ENCODE results near the gene ZNF514. TPM values are rescaled to one million over a fixed set of nuclear protein-coding genes. Genes with fewer than 3 reads are reported as not detected.
"Not testable (repeated sequence)": the region's sequence is repeated elsewhere in the genome, so short reads cannot be mapped to it uniquely, and the experiment has no call there.

The ZNF514 gene
- total RNA-seq, 4 donors from 2014 or later, result 16.1 to 24.6 (median 17.3) TPM

DNA sequence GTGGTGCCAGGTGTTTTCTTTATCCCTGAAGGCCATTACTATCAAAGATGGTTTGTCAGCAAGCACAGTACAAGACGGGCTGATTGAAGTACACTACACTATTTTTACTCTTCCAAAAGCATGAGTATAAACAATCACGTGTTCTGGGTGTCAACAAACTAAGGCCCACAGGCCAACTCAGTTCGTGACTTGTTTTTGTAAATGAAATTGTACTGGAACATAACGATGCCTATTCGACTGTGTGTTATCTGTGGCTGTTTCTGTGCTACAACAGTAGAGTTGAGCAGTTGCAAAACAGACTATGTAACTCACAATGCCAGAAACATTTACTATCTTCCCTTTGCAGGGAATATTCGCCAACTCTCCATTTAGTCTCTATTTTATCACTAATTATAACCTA, 50.4 kb downstream of the ZNF514 start:
- TF ChIP-seq POLR2AphosphoS5 (IDR thresholded peaks at IDR 0.05), result no peak
- TF ChIP-seq EP300 (IDR thresholded peaks at IDR 0.05), result no peak
- TF ChIP-seq, protein P1, sequence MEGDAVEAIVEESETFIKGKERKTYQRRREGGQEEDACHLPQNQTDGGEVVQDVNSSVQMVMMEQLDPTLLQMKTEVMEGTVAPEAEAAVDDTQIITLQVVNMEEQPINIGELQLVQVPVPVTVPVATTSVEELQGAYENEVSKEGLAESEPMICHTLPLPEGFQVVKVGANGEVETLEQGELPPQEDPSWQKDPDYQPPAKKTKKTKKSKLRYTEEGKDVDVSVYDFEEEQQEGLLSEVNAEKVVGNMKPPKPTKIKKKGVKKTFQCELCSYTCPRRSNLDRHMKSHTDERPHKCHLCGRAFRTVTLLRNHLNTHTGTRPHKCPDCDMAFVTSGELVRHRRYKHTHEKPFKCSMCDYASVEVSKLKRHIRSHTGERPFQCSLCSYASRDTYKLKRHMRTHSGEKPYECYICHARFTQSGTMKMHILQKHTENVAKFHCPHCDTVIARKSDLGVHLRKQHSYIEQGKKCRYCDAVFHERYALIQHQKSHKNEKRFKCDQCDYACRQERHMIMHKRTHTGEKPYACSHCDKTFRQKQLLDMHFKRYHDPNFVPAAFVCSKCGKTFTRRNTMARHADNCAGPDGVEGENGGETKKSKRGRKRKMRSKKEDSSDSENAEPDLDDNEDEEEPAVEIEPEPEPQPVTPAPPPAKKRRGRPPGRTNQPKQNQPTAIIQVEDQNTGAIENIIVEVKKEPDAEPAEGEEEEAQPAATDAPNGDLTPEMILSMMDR (IDR thresholded peaks at IDR 0.05), result no peak
- no peak for TF ChIP-seq POLR2A (IDR thresholded peaks at IDR 0.05)
- no peak overlapping the region for H3K27ac ChIP-seq
- H3K4me1 ChIP-seq, result no peaks in the 10 kb centered on the region
- no peaks in the 10 kb centered on the region for H3K27me3 ChIP-seq
- ATAC-seq, result no peak
- peaks cover 30 to 100% of the 10 kb centered on the region in 2 donors for H3K36me3 ChIP-seq
- no peaks in the 10 kb centered on the region for H3K9me3 ChIP-seq
- no peak overlapping the region for H3K4me3 ChIP-seq
- 62 to 65% methylated on average over 6 of the region's 6 CpGs for WGBS, 2 donors (ENCODE audit: low coverage in 1 of 2)

DNA sequence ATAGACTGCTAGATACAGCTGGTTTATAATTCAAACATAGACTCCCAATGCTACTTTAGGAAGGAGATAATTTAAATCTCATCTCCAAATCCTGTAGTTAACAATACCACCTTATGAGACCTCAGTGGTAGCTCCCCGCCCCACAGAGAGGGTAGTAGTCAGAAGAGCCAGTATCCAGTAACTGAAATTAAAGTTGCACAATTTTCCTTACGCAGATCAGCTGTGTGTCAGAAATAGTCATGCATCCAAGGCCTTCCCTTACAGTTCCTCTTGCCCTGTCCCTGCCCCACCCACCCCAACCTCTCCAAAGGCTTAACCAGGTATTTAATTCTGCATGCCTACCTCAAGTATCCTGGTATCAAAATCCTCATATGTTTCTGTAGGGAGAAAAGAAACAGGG, 53.6 kb downstream of the ZNF514 start:
- Histone ChIP-seq H3K4me1 (no peaks in the 10 kb centered on the region), H3K4me3 (no peak overlapping the region), H3K36me3 (peaks cover 30 to 100% of the 10 kb centered on the region in 2 donors), H3K27me3 (no peaks in the 10 kb centered on the region), H3K27ac (no peak overlapping the region), H3K9me3 (no peaks in the 10 kb centered on the region)
- ATAC-seq, result no peak
- WGBS, 2 donors (ENCODE audit: low coverage in 1 of 2), result 90 to 100% methylated on average over 1 to 2 of the region's 2 CpGs
- TF ChIP-seq POLR2AphosphoS5 (IDR thresholded peaks at IDR 0.05) (no peak), POLR2A (IDR thresholded peaks at IDR 0.05) (no peak), EP300 (IDR thresholded peaks at IDR 0.05) (no peak)
- TF ChIP-seq, protein P1 (IDR thresholded peaks at IDR 0.05), result no peak

DNA sequence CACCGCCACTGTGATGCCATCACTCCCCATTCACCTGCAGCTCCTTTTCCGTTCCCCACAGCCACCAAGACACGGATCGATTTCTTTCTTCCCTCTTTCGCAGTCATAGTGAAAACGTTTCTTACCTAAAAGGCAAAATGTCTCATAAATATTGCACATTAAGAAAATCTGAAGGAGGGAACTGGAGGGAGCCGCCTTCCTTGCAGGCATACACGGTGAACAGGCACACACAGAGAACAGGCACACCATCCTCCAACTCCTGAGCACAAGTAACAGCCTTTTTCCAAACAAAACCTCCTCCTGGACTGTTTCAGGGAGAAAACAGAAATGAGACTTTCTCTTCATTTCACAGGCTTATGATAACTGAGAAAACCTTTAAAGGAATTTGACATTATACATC, 55.0 kb downstream of the ZNF514 start:
- no peak overlapping the region for H3K4me3 ChIP-seq
- no peak for ATAC-seq
- TF ChIP-seq POLR2AphosphoS5 (IDR thresholded peaks at IDR 0.05), result no peak
- no peak for TF ChIP-seq EP300 (IDR thresholded peaks at IDR 0.05)
- TF ChIP-seq, protein P1 (IDR thresholded peaks at IDR 0.05), result no peak
- no peak for TF ChIP-seq POLR2A (IDR thresholded peaks at IDR 0.05)
- H3K36me3 ChIP-seq, result peaks cover 34 to 100% of the 10 kb centered on the region in 2 donors
- 85 to 89% methylated on average over 6 to 8 of the region's 8 CpGs for WGBS, 2 donors (ENCODE audit: low coverage in 1 of 2)
- no peaks in the 10 kb centered on the region for H3K4me1 ChIP-seq
- H3K27me3 ChIP-seq, result no peaks in the 10 kb centered on the region
- no peak overlapping the region for H3K27ac ChIP-seq
- no peaks in the 10 kb centered on the region for H3K9me3 ChIP-seq

DNA sequence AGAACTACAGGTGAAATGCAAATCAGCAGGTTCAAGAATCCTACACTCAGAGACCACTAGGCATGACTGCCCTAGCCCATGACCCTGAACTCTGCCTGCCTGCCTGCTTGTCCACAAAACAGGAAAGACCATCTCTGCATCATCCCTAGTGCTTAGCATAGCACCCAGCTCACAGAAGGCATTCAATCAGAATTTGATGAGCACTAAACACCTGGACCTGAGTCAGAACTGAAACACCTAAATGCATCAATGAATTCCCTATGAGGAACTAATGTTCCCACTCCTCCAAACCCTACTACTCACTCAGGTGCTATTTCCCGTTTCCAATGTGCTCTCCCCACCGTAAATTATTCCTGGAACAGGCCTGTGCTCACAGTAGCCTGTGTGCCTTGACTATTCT, 59.7 kb downstream of the ZNF514 start:
- no peak overlapping the region for H3K4me3 ChIP-seq
- H3K27ac ChIP-seq, result no peak overlapping the region
- no peaks in the 10 kb centered on the region for H3K9me3 ChIP-seq
- TF ChIP-seq, protein P1 (IDR thresholded peaks at IDR 0.05), result no peak
- TF ChIP-seq POLR2A (IDR thresholded peaks at IDR 0.05) (no peak), POLR2AphosphoS5 (IDR thresholded peaks at IDR 0.05) (no peak), EP300 (IDR thresholded peaks at IDR 0.05) (no peak)
- peaks cover 8 to 89% of the 10 kb centered on the region in 2 donors for H3K36me3 ChIP-seq
- no peaks in the 10 kb centered on the region for H3K27me3 ChIP-seq
- H3K4me1 ChIP-seq, result no peaks in the 10 kb centered on the region
- no peak for ATAC-seq
- 95 to 100% methylated on average over 2 of the region's 2 CpGs for WGBS, 2 donors (ENCODE audit: low coverage in 1 of 2)

DNA sequence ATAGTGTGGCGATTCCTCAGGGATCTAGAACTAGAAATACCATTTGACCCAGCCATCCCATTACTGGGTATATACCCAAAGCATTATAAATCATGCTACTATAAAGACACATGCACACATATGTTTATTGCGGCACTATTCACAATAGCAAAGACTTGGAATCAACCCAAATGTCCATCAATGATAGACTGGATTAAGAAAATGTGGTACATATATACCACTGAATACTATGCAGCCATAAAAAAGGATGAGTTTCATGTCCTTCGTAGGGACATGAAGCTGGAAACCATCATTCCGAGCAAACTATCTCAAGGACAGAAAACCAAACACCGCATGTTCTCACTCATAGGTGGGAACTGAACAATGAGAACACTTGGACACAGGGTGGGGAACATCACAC, 61.4 kb downstream of the ZNF514 start:
- H3K4me1 ChIP-seq, H3K27me3 ChIP-seq, H3K9me3 ChIP-seq, H3K27ac ChIP-seq, H3K4me3 ChIP-seq, ATAC-seq: not testable (repeated sequence)
- H3K36me3 ChIP-seq, result peaks cover 4 to 89% of the 10 kb centered on the region in 2 donors
- WGBS, 2 donors (ENCODE audit: low coverage in 1 of 2), result 94 to 96% methylated on average over 4 to 5 of the region's 5 CpGs

Other genes with a start within 250 kb of the ZNF514 start
- 10 to 100 TPM; 21.3 to 39.8 (median 32.0) TPM for gene MAL, start 134.1 kb downstream of the ZNF514 start, total RNA-seq
- 10 to 100 TPM; 33.0 to 46.3 (median 41.3) TPM for gene MRPS5, start 38.0 kb downstream of the ZNF514 start, total RNA-seq
- gene ZNF2, start 6.0 kb upstream of the ZNF514 start, total RNA-seq, result 1 to 10 TPM; 3.1 to 7.9 (median 3.7) TPM
- gene ZNF892, start 47.7 kb upstream of the ZNF514 start, total RNA-seq, result 10 to 100 TPM in 1 of 4 donors, 1 to 10 TPM in 3; 5.6 to 14.0 (median 7.7) TPM
- gene PROM2, start 114.6 kb upstream of the ZNF514 start, total RNA-seq, result 10 to 100 TPM in 2 of 4 donors, 1 to 10 TPM in 1, under 1 TPM in 1; 0.94 to 36.4 (median 6.8) TPM
- 10 to 100 TPM; 14.4 to 41.4 (median 20.0) TPM for gene KCNIP3, start 137.5 kb upstream of the ZNF514 start, total RNA-seq
- 10 to 100 TPM in 3 of 4 donors, 1 to 10 TPM in 1; 6.5 to 29.8 (median 19.5) TPM for gene FAHD2A, start 242.9 kb upstream of the ZNF514 start, total RNA-seq